MCF 10A (cell line): ENCODE measurements around the gene ADSS1. TPM values are rescaled to one million over a fixed set of nuclear protein-coding genes. Genes with fewer than 3 reads are reported as not detected.
A peak's percentile ranks its signal among the peaks of the same experiment; 100 is the strongest.

ENCODE experiments used
- BruUV-seq: library from RNA; stranded (reverse); fragments of 400-500 nt; replicated peaks from 2 replicates; lab custom pipeline; 2021; lab: Mats Ljungman, UMichigan
- CTCF ChIA-PET: fragments of 300-600 bp; sonication (Branson Sonifier 250); formaldehyde crosslinking; extraction: SDS; loops from one replicate; lab custom pipeline; 2021; ENCODE audit warnings: antibody characterized with exemption, inconsistent platforms; lab: Yijun Ruan, JAX
- POLR2A ChIA-PET: fragments of 300-600, 350-650 bp; sonication (Branson Sonifier 250); formaldehyde crosslinking; extraction: SDS; loops from one replicate; lab custom pipeline; 2020; ENCODE audit warnings: antibody characterized with exemption, inconsistent platforms; lab: Yijun Ruan, JAX
- DNase-seq: peaks from one replicate; pipeline ENCODE4 v3.0.0-alpha.2; 2018; ENCODE audit not compliant: unreplicated experiment
- H3K27ac Mint-ChIP-seq: one replicate; pipeline ENCODE4 v1.8.0; 2022; ENCODE audit warnings: mild to moderate bottlenecking, low read depth, mixed read lengths; ENCODE audit not compliant: unreplicated experiment
- H3K27me3 Mint-ChIP-seq: one replicate; pipeline ENCODE4 v1.8.0; 2022; ENCODE audit warnings: mixed read lengths; ENCODE audit not compliant: insufficient read depth, unreplicated experiment
- H3K36me3 Mint-ChIP-seq: one replicate; pipeline ENCODE4 v1.8.0; 2022; ENCODE audit warnings: mild to moderate bottlenecking, moderate library complexity, mixed read lengths; ENCODE audit not compliant: insufficient read depth, unreplicated experiment
- H3K4me1 Mint-ChIP-seq: one replicate; pipeline ENCODE4 v1.8.0; 2022; ENCODE audit warnings: mixed read lengths; ENCODE audit not compliant: insufficient read depth, unreplicated experiment
- H3K4me3 Mint-ChIP-seq: one replicate; pipeline ENCODE4 v1.8.0; 2022; ENCODE audit warnings: mild to moderate bottlenecking, moderate library complexity, mixed read lengths; ENCODE audit not compliant: unreplicated experiment
- H3K9me3 Mint-ChIP-seq: one replicate; pipeline ENCODE4 v1.8.0; 2022; ENCODE audit warnings: mixed read lengths; ENCODE audit not compliant: unreplicated experiment
- intact Hi-C: fragments of 100-400 bp; cut with micrococcal nuclease; formaldehyde crosslinking; loops from 2 replicates; pipeline ENCODE4 v1.14.1; 2022
- total RNA-seq: library from RNA; stranded (reverse); gene quantifications from 2 replicates; pipeline ENCODE4 v1.2.3, GENCODE V29; 2022
- TF ChIP-seq, protein P1 (sequence below): fragments of 200-600 bp; IDR thresholded peaks from one replicate; pipeline ENCODE4 v1.8.0; 2022; ENCODE audit warnings: antibody characterized with exemption, mild to moderate bottlenecking; ENCODE audit not compliant: unreplicated experiment

The ADSS1 gene
- total RNA-seq, 1 experiment from 2014 or later: 2.9 TPM

- Mint-ChIP-seq H3K4me1 (peaks cover 33% of the 10 kb centered on the region), H3K36me3 (peaks cover 5% of the 10 kb centered on the region), H3K9me3 (no peaks in the 10 kb centered on the region), H3K4me3 (peak overlapping the region; percentile 85), H3K27ac (peak overlapping the region; percentile 82), H3K27me3 (no peaks in the 10 kb centered on the region)
- intact Hi-C loops: no loop called here
- POLR2A ChIA-PET: interaction anchor here (1.8 kb wide), 1 partner anchor 9 kb away, joined by 6 read pairs; the partner anchor contains the start of gene ZBTB42
- BruUV-seq: no TSS peak
- CTCF ChIA-PET: interaction anchor here (0.5 to 1.4 kb wide), 5 partner anchors 12 to 30 kb away, joined by 3 to 8 read pairs (median 3); no protein-coding TSS in a partner anchor
- TF ChIP-seq, protein P1, sequence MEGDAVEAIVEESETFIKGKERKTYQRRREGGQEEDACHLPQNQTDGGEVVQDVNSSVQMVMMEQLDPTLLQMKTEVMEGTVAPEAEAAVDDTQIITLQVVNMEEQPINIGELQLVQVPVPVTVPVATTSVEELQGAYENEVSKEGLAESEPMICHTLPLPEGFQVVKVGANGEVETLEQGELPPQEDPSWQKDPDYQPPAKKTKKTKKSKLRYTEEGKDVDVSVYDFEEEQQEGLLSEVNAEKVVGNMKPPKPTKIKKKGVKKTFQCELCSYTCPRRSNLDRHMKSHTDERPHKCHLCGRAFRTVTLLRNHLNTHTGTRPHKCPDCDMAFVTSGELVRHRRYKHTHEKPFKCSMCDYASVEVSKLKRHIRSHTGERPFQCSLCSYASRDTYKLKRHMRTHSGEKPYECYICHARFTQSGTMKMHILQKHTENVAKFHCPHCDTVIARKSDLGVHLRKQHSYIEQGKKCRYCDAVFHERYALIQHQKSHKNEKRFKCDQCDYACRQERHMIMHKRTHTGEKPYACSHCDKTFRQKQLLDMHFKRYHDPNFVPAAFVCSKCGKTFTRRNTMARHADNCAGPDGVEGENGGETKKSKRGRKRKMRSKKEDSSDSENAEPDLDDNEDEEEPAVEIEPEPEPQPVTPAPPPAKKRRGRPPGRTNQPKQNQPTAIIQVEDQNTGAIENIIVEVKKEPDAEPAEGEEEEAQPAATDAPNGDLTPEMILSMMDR: no peak
- no peak for DNase-seq
These were observed 68.3 kb downstream of the ADSS1 start for GRCh38 chr14:104792101-104792884.

DNA sequence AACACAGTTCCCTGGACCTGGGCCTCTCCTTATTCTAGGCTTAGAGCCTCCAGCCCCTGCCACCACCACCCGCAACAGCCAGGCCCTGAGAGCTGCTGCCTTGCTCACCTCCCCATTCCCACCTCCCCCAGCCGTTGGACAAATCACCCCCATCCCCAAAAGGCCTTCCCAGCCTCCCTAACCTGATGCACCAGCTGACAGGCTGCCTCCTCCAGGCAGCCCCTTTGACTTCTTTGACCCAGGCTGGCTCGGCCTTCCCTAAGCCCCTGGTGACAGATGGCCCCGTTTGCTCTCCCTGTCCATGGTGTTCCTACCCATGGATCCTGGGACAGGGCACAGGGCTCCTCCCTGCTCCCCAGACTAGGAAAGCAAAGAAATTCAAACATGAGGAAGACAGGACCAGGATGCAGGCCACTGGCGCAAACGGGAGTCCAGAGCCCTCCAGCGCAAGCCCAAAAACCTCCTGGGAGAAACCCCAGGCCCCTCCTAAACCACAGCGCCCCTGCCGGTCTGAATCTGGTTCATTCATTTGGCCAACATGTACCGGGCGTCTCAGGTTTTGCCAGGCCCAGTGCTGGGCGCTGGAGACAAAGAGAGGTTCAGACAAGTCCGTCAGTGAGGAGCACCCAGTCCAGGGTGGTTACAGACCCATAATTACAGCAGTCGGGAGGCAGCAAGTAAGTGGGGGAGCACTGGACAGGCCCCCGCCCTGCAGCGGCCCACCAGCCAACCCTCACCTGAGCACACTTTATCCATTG lies 69.1 kb downstream of the ADSS1 start:
- peak overlapping the region; percentile 85 for H3K4me3 Mint-ChIP-seq
- H3K4me1 Mint-ChIP-seq: peaks cover 33% of the 10 kb centered on the region
- H3K27ac Mint-ChIP-seq: peak overlapping the region; percentile 82
- no TSS peak for BruUV-seq
- ChIA-PET POLR2A (interaction anchor here (1.8 to 1.9 kb wide), 2 partner anchors 8 to 40 kb away, joined by 6 to 10 read pairs; partner anchors contain the start of genes SIVA1 and ZBTB42), CTCF (interaction anchor here (0.5 to 1.0 kb wide), 4 partner anchors 23 to 29 kb away, joined by 3 read pairs; no protein-coding TSS in a partner anchor)
- H3K27me3 Mint-ChIP-seq: no peaks in the 10 kb centered on the region
- peaks cover 5% of the 10 kb centered on the region for H3K36me3 Mint-ChIP-seq
- TF ChIP-seq, protein P1: peak; percentile 14
- intact Hi-C loops: no loop called here
- no peaks in the 10 kb centered on the region for H3K9me3 Mint-ChIP-seq
- no peak for DNase-seq

GRCh38 chr14:104793703-104793959 lies 69.6 kb downstream of the ADSS1 start:
- Mint-ChIP-seq H3K4me1 (peaks cover 33% of the 10 kb centered on the region), H3K27me3 (no peaks in the 10 kb centered on the region), H3K27ac (peak overlapping the region; percentile 75), H3K4me3 (peak overlapping the region; percentile 85), H3K36me3 (peaks cover 5% of the 10 kb centered on the region), H3K9me3 (no peaks in the 10 kb centered on the region)
- ChIA-PET CTCF (interaction anchor here (0.7 to 1.3 kb wide), 2 partner anchors 26 to 181 kb away, joined by 3 read pairs; no protein-coding TSS in a partner anchor), POLR2A (interaction anchor here (1.9 kb wide), 1 partner anchor 41 kb away, joined by 10 read pairs; the partner anchor contains the start of gene SIVA1)
- no TSS peak for BruUV-seq
- intact Hi-C loops: no loop called here
- no peak for DNase-seq
- TF ChIP-seq, protein P1: no peak
